A549 (cell line): ENCODE data around the gene SAA2. TPM values are rescaled to one million over a fixed set of nuclear protein-coding genes. Genes with fewer than 3 reads are reported as not detected.
A peak's percentile ranks its signal among the peaks of the same experiment; 100 is the strongest.
"Not testable (repeated sequence)": the region's sequence is repeated elsewhere in the genome, so short reads cannot be mapped to it uniquely, and the experiment has no call there.

Source experiments
- ATAC-seq, 2 experiments: fragments of 200-7000 bp in 1 of 2; fragments of >200 bp in 1 of 2; cut with Nextera tagmentation in 1 of 2; cut with Tn5 transposase in 1 of 2; 3 replicates each; pipeline versions ENCODE4 v1.8.0 to v1.9.1; 2018 to 2020; ENCODE audit warnings: mild to moderate bottlenecking in 1 of 2, moderate library complexity in 1 of 2
- CTCF ChIA-PET: fragments of 300-600 bp; sonication (Branson Sonifier 250); formaldehyde crosslinking; extraction: SDS; loops from one replicate; lab custom pipeline; 2021; ENCODE audit warnings: antibody characterized with exemption, inconsistent platforms; lab: Yijun Ruan, JAX
- POLR2A ChIA-PET: fragments of 350-600 bp; formaldehyde crosslinking; extraction: SDS; loops from one replicate; lab custom pipeline; 2021; ENCODE audit warnings: antibody characterized with exemption, inconsistent platforms; lab: Yijun Ruan, JAX
- DNase-seq, 2 experiments: peaks; one replicate each; pipeline versions ENCODE4 v3.0.0 to v3.0.0-alpha.2; 2011 to 2016; ENCODE audit warnings: low read depth in 1 of 2, low spot score in 1 of 2
- FAIRE-seq: peaks from 2 replicates; lab custom pipeline; 2011; peaks lifted over from hg19 to GRCh38; lab: Jason Lieb, UNC
- H3K27ac ChIP-seq, 2 experiments: fragments of >200 bp; sonication (Bioruptor Twin); formaldehyde crosslinking; 3 replicates each; pipeline ENCODE4 v1.5.1; 2016 to 2017
- H3K4me1 ChIP-seq: fragments of >200 bp; sonication (Bioruptor Twin); formaldehyde crosslinking; 3 replicates; pipeline ENCODE4 v1.6.1; 2016
- H3K4me2 ChIP-seq: fragments of >200 bp; sonication (Bioruptor Twin); formaldehyde crosslinking; 3 replicates; pipeline ENCODE4 v1.6.1; 2016
- H3K4me3 ChIP-seq: fragments of >200 bp; sonication (Bioruptor Twin); formaldehyde crosslinking; 3 replicates; pipeline ENCODE4 v1.5.1; 2016
- H3K9me3 ChIP-seq: fragments of >200 bp; sonication (Bioruptor Twin); formaldehyde crosslinking; 3 replicates; pipeline ENCODE4 v1.6.1; 2016
- CBX8 ChIP-seq: fragments of 200-600 bp; sonication (generic); IDR thresholded peaks from 2 replicates; pipeline ENCODE4 v1.6.1; 2016
- CEBPB ChIP-seq, 2 experiments: fragments of >200 bp in 1 of 2; sonication (Bioruptor Twin) in 1 of 2; formaldehyde crosslinking in 1 of 2; IDR thresholded peaks; 2 replicates each; pipeline ENCODE4 v1.6.1; 2012 to 2016
- CHD4 ChIP-seq: fragments of 200-600 bp; sonication (generic); IDR thresholded peaks from 2 replicates; pipeline ENCODE4 v1.6.1; 2016; ENCODE audit warnings: antibody characterized with exemption, mild to moderate bottlenecking, borderline replicate concordance
- CTCF ChIP-seq: fragments of >200 bp; sonication (Bioruptor Twin); formaldehyde crosslinking; IDR thresholded peaks from 3 replicates; pipeline ENCODE4 v1.5.1; 2016
- E2F6 ChIP-seq: IDR thresholded peaks from 2 replicates; pipeline ENCODE4 v1.6.1; 2012; ENCODE audit warnings: low read depth, borderline replicate concordance
- EP300 ChIP-seq, 2 experiments: fragments of >200 bp; sonication (Bioruptor Twin); formaldehyde crosslinking; IDR thresholded peaks; 2 replicates in 1 of 2; 3 replicates in 1 of 2; pipeline ENCODE4 v1.6.1; 2016 to 2017
- FOSB ChIP-seq: fragments of 250-450 bp; sonication (Bioruptor Pico); IDR thresholded peaks from 2 replicates; pipeline ENCODE4 v1.5.0; 2020; ENCODE audit warnings: mild to moderate bottlenecking, moderate library complexity
- GATA3 ChIP-seq: IDR thresholded peaks from 2 replicates; pipeline ENCODE4 v1.6.1; 2012; ENCODE audit warnings: borderline replicate concordance
- JUN ChIP-seq, 2 experiments: fragments of >200 bp; sonication (Bioruptor Twin); formaldehyde crosslinking; IDR thresholded peaks; 2 replicates in 1 of 2; 3 replicates in 1 of 2; pipeline ENCODE4 v1.6.1; 2016 to 2017
- PHF8 ChIP-seq: fragments of 200-600 bp; sonication (generic); IDR thresholded peaks from 2 replicates; pipeline ENCODE4 v1.6.1; 2016; ENCODE audit warnings: low read depth, mild to moderate bottlenecking, antibody characterized with exemption, moderate library complexity, borderline replicate concordance
- RCOR1 ChIP-seq: fragments of 150-350 bp; IDR thresholded peaks from 2 replicates; pipeline ENCODE4 v1.6.1; 2014; ENCODE audit warnings: antibody characterized with exemption, low read length, low read depth
- RFX5 ChIP-seq: fragments of 450-650 bp; IDR thresholded peaks from 2 replicates; pipeline ENCODE4 v1.7.1; 2014; ENCODE audit warnings: antibody characterized with exemption, mild to moderate bottlenecking, moderate library complexity
- SREBF2 ChIP-seq: fragments of 450-650 bp; IDR thresholded peaks from 2 replicates; pipeline ENCODE4 v1.6.1; 2014; ENCODE audit warnings: mild to moderate bottlenecking, moderate library complexity
- TP53 ChIP-seq: fragments of 250-450 bp; sonication (Bioruptor Pico); IDR thresholded peaks from 2 replicates; pipeline ENCODE4 v1.5.0; 2021; ENCODE audit warnings: mild to moderate bottlenecking, moderate library complexity
- USF2 ChIP-seq: fragments of 450-650 bp; IDR thresholded peaks from 2 replicates; pipeline ENCODE4 v1.6.1; 2014; ENCODE audit warnings: antibody characterized with exemption
- WGBS: methylation state at CpG from one replicate; pipeline ENCODE4 v1.1.6; 2017; ENCODE audit errors: missing lambda C conversion rate; 5-methylcytosine and 5-hydroxymethylcytosine counted together
- polyA plus RNA-seq, 4 experiments: library from polyadenylated mRNA; depleted of rRNA in 3 of 4; stranded (reverse); fragments of >200 nt; fragmentation: RNase III in 1 of 4; extraction: RNeasy Plus Mini Kit Qiagen cat#74134 plus additional on column Dnase treatment in 1 of 4; gene quantifications; 2 replicates in 3 of 4; 3 replicates in 1 of 4; pipeline ENCODE4 v1.2.3, GENCODE V29; 2011 to 2017

SAA2 gene
- polyA plus RNA-seq, 2 of the 4 experiments (the other 2 are of a cell fraction): 0.09 TPM; not detected in 1

- no peak for FAIRE-seq
Measured at GRCh38 chr11:18264677-18265555, 16.4 kb upstream of the SAA2 start.

GRCh38 chr11:18264035-18264434 lies 15.6 kb upstream of the SAA2 start:
- no peak for FAIRE-seq
- H3K9me3 ChIP-seq: no peaks in the 10 kb centered on the region
- no peak for TF ChIP-seq USF2
- TF ChIP-seq CTCF: no peak
- TF ChIP-seq GATA3: no peak
- TF ChIP-seq RCOR1: no peak
- no peak for TF ChIP-seq TP53 (CRISPR knock-in tag)
- H3K4me2 ChIP-seq: no peak overlapping the region
- no peak overlapping the region for H3K27ac ChIP-seq
- ChIA-PET POLR2A (no interaction called here), CTCF (no interaction called here)
- ATAC-seq: no peak
- 0 out of 3 replicates have a peak, but pooled peaks cover 4% of the 10 kb centered on the region for H3K4me1 ChIP-seq
- 42% methylated on average over 4 of the region's 4 CpGs for WGBS
- no peak overlapping the region for H3K4me3 ChIP-seq
- no peak for DNase-seq

More at GRCh38 chr11:18264677-18265555, 16.4 kb upstream of the SAA2 start:
- no peak for TF ChIP-seq CHD4
- no peak for TF ChIP-seq CBX8
- TF ChIP-seq SREBF2: no peak
- TF ChIP-seq JUN (IDR thresholded peaks at IDR 0.05): no peak
- no peak for TF ChIP-seq PHF8
- no peak for TF ChIP-seq E2F6
- TF ChIP-seq RCOR1: no peak
- TF ChIP-seq EP300 (IDR thresholded peaks at IDR 0.05): no peak
- TF ChIP-seq FOSB (CRISPR knock-in tag): no peak
- TF ChIP-seq RFX5: no peak
- Histone ChIP-seq H3K4me2 (no peak overlapping the region), H3K4me3 (no peak overlapping the region), H3K4me1 (0 out of 3 replicates have a peak, but pooled peaks cover 4% of the 10 kb centered on the region), H3K27ac (no peak overlapping the region), H3K9me3 (no peaks in the 10 kb centered on the region)
- DNase-seq (no peak), ATAC-seq (no peak)
- ChIA-PET CTCF (no interaction called here), POLR2A (no interaction called here)
- WGBS: 46% methylated on average over 1 of the region's 1 CpG

GRCh38 chr11:18262681-18263350 lies 14.3 kb upstream of the SAA2 start:
- 53% methylated on average over 8 of the region's 8 CpGs for WGBS
- not testable (repeated sequence) for FAIRE-seq, ATAC-seq, DNase-seq, H3K9me3 ChIP-seq
- TF ChIP-seq CEBPB (IDR thresholded peaks at IDR 0.05): peak in 1 of 2 experiments; percentile 69; a peak in 2 of 4 replicates
- TF ChIP-seq, all 56 proteins: peak for 1; not testable (repeated sequence) for 55
- POLR2A ChIA-PET: interaction anchor here (0.7 kb wide), 1 partner anchor 10 kb away, joined by 3 read pairs; no protein-coding TSS in a partner anchor
- H3K4me2 ChIP-seq: peak overlapping the region; percentile 23; the same call in 1 of the 3 replicates
- CTCF ChIA-PET, H3K4me3 ChIP-seq, H3K4me1 ChIP-seq, H3K27ac ChIP-seq: not testable (repeated sequence)
